Measurements from ENCODE around the gene KDM5C. TPM values are rescaled to one million over a fixed set of nuclear protein-coding genes. Genes with fewer than 3 reads are reported as not detected.

Gene KDM5C
- total RNA-seq (100 to 1,000 TPM in 5 of 9 donors, 10 to 100 TPM in 4; 42.9 to 143 (median 109) TPM), polyA plus RNA-seq (10 to 100 TPM; 40.7 to 86.2 (median 43.3) TPM)
- long read RNA-seq, donor 1, full-length matches to known transcripts = 1 of 1 reads
- long read RNA-seq, donor 1, partial matches to known transcripts = 0 of 1 reads
- long read RNA-seq, donor 1, other reads (novel, unspliced or antisense) = 0 of 1 reads
- long read RNA-seq, donor 2, full-length matches to known transcripts = 3 of 3 reads
- long read RNA-seq, donor 2, partial matches to known transcripts = 0 of 3 reads
- long read RNA-seq, donor 2, other reads (novel, unspliced or antisense) = 0 of 3 reads
- long read RNA-seq, donor 3, full-length matches to known transcripts = 2 of 22 reads
- long read RNA-seq, donor 3, partial matches to known transcripts = 20 of 22 reads
- long read RNA-seq, donor 3, other reads (novel, unspliced or antisense) = 0 of 22 reads
- long read RNA-seq, donor 4, partial matches to known transcripts = 0 of 4 reads
- long read RNA-seq, donor 4, other reads (novel, unspliced or antisense) = 4 of 4 reads
- long read RNA-seq, donor 5, full-length matches to known transcripts = 6 of 50 reads
- long read RNA-seq, donor 5, partial matches to known transcripts = 28 of 50 reads
- long read RNA-seq, donor 5, other reads (novel, unspliced or antisense) = 16 of 50 reads
- long read RNA-seq, donor 6, partial matches to known transcripts = 1 of 3 reads
- long read RNA-seq, donor 6, other reads (novel, unspliced or antisense) = 2 of 3 reads
- long read RNA-seq, donor 7, partial matches to known transcripts = 0 of 1 reads
- long read RNA-seq, donor 7, other reads (novel, unspliced or antisense) = 0 of 1 reads
- long read RNA-seq, donor 8, full-length matches to known transcripts = 3 of 3 reads
- long read RNA-seq, donor 8, partial matches to known transcripts = 0 of 3 reads
- long read RNA-seq, donor 8, other reads (novel, unspliced or antisense) = 0 of 3 reads
- long read RNA-seq, donor 9, partial matches to known transcripts = 0 of 1 reads
- long read RNA-seq, donor 9, other reads (novel, unspliced or antisense) = 0 of 1 reads
- long read RNA-seq, donor 10, full-length matches to known transcripts = 1 of 8 reads
- long read RNA-seq, donor 10, partial matches to known transcripts = 7 of 8 reads
- long read RNA-seq, donor 10, other reads (novel, unspliced or antisense) = 0 of 8 reads

GRCh38 chrX:53224860-53225797 lies at the start of gene KDM5C:
Gene KDM5C, minus strand, starts transcription at chrX:53225207. Its CDS starts 318 bp downstream, at chrX:53224889.
- Histone ChIP-seq H3K27ac (peak within 1 kb of the TSS; percentile 31 to 95 (median 89)), H3K4me3 (peak within 1 kb of the TSS; percentile 68 to 91 (median 78)), H3K4me1 (replicated peaks in 1 of 2) (peaks cover 16 to 26% of the 10 kb centered on the region in 2 donors), H3K36me3 (replicated peaks in 1 of 2) (peaks cover 0 to 7% of the 10 kb centered on the region in 2 donors), H3K27me3 (no peaks in the 10 kb centered on the region), H3K9me3 (replicated peaks in 1 of 3) (no peaks in the 10 kb centered on the region)
- TF ChIP-seq POLR2A (IDR thresholded peaks at IDR 0.05) (peak; percentile 6 to 63), CTCF (IDR thresholded peaks at IDR 0.05) (no peak)
- DNase-seq = peak; percentile 89 to 96 (median 94)
- WGBS, 4 donors = 0 to 2% (median 0%) methylated on average over 1 to 67 of the region's 67 CpGs
- intact Hi-C loops (cut with DNase I) = no loop called here

- DNase-seq = no peak
- Histone ChIP-seq H3K4me1 (replicated peaks in 1 of 2) (no peaks in the 10 kb centered on the region), H3K36me3 (replicated peaks in 1 of 2) (no peaks in the 10 kb centered on the region), H3K27ac (no peak overlapping the region), H3K27me3 (no peaks in the 10 kb centered on the region), H3K9me3 (replicated peaks in 1 of 3) (no peaks in the 10 kb centered on the region), H3K4me3 (no peak overlapping the region)
- intact Hi-C loops (cut with DNase I) = no loop called here
- WGBS, 4 donors = 63 to 83% (median 76%) methylated on average over 8 of the region's 8 CpGs
- TF ChIP-seq POLR2A (IDR thresholded peaks at IDR 0.05) (no peak), CTCF (IDR thresholded peaks at IDR 0.05) (no peak)
These were observed 47.9 kb upstream of the KDM5C start for GRCh38 chrX:53272808-53273337.

- H3K27ac ChIP-seq = no peak overlapping the region
These were observed 44.6 kb upstream of the KDM5C start for GRCh38 chrX:53269536-53270107.

More at GRCh38 chrX:53269536-53270107, 44.6 kb upstream of the KDM5C start:
- TF ChIP-seq CTCF (IDR thresholded peaks at IDR 0.05) (no peak), POLR2A (IDR thresholded peaks at IDR 0.05) (no peak)
- Histone ChIP-seq H3K4me1 (replicated peaks in 1 of 2) (no peaks in the 10 kb centered on the region), H3K27me3 (no peaks in the 10 kb centered on the region), H3K4me3 (no peak overlapping the region), H3K9me3 (replicated peaks in 1 of 3) (no peaks in the 10 kb centered on the region), H3K36me3 (replicated peaks in 1 of 2) (no peaks in the 10 kb centered on the region)
- DNase-seq = peak in 1 of 7 donors; percentile 7
- intact Hi-C loops (cut with DNase I) = no loop called here
- 77 to 96% (median 90%) methylated on average over 14 of the region's 14 CpGs for WGBS, 4 donors
